H1 (cell line): ENCODE results near the gene LPAR3. TPM values are rescaled to one million over a fixed set of nuclear protein-coding genes. Genes with fewer than 3 reads are reported as not detected.

ENCODE experiments used
- CTCF ChIA-PET: fragments of 300-600 bp; sonication (Branson Sonifier 250); formaldehyde crosslinking; loops from one replicate; lab custom pipeline; 2021; ENCODE audit not compliant: partially characterized antibody; lab: Charles Lee
- POLR2A ChIA-PET: fragments of 300-600 bp; sonication (Branson Sonifier 250); formaldehyde crosslinking; loops from one replicate; lab custom pipeline; 2021; ENCODE audit warnings: inconsistent platforms; ENCODE audit not compliant: partially characterized antibody; lab: Charles Lee
- DNase-seq, 2 experiments: peaks; one replicate each; pipeline versions ENCODE4 v3.0.0 to v3.0.0-alpha.2; 2010 to 2022; ENCODE audit warnings: low spot score in 2 of 2, low read depth in 1 of 2, mixed read lengths in 1 of 2
- FAIRE-seq: peaks from 2 replicates; lab custom pipeline; 2011; peaks lifted over from hg19 to GRCh38; lab: Jason Lieb, UNC
- H2AFZ ChIP-seq: 2 replicates; pipeline ENCODE4 v1.8.1; 2012; ENCODE audit warnings: low read length, inconsistent platforms
- H2AK5ac ChIP-seq: 2 replicates; pipeline ENCODE4 v1.6.1; 2013; ENCODE audit warnings: low read depth, low read length
- H2BK120ac ChIP-seq: replicated peaks from 2 replicates; pipeline ENCODE3; 2013; ENCODE audit warnings: low read depth, low read length, inconsistent platforms
- H2BK12ac ChIP-seq: 2 replicates; pipeline ENCODE4 v1.6.1; 2013; ENCODE audit warnings: low read depth, low read length
- H2BK15ac ChIP-seq: 2 replicates; pipeline ENCODE4 v1.6.1; 2013; ENCODE audit warnings: low read length
- H2BK20ac ChIP-seq: 2 replicates; pipeline ENCODE4 v1.6.1; 2013; ENCODE audit warnings: low read length
- H2BK5ac ChIP-seq: 2 replicates; pipeline ENCODE4 v1.6.1; 2013; ENCODE audit warnings: low read depth, low read length
- H3K14ac ChIP-seq: 2 replicates; pipeline ENCODE4 v1.6.1; 2013; ENCODE audit warnings: inconsistent platforms; ENCODE audit not compliant: insufficient read length
- H3K18ac ChIP-seq: 2 replicates; pipeline ENCODE4 v1.6.1; 2013; ENCODE audit warnings: low read length; ENCODE audit errors: extremely low read depth
- H3K23ac ChIP-seq: 2 replicates; pipeline ENCODE4 v1.6.1; 2013; ENCODE audit warnings: inconsistent platforms; ENCODE audit not compliant: insufficient read length
- H3K23me2 ChIP-seq: 2 replicates; pipeline ENCODE4 v1.6.1; 2013; ENCODE audit warnings: low read depth, low read length
- H3K27ac ChIP-seq: 2 replicates; pipeline ENCODE4 v1.6.1; 2011; ENCODE audit warnings: low read depth, low read length, inconsistent platforms
- H3K27me3 ChIP-seq, 4 experiments: replicated peaks in 1 of 4; 1 replicate in 1 of 4; 2 replicates in 3 of 4; pipeline versions ENCODE4 v1.6.1 to v1.8.1; 2011 to 2013; ENCODE audit warnings: low read length in 3 of 4, mild to moderate bottlenecking in 3 of 4, inconsistent platforms in 2 of 4, mixed read lengths in 2 of 4, moderate library complexity in 1 of 4; ENCODE audit not compliant: control insufficient read depth in 3 of 4, insufficient read depth in 3 of 4; ENCODE audit errors: extremely low read depth in 1 of 4
- H3K36me3 ChIP-seq, 4 experiments: 2 replicates each; pipeline versions ENCODE4 v1.6.1 to v1.8.1; 2011 to 2013; ENCODE audit warnings: mild to moderate bottlenecking in 4 of 4, low read length in 3 of 4, moderate library complexity in 2 of 4, control low read depth in 1 of 4, inconsistent platforms in 1 of 4; ENCODE audit not compliant: insufficient read depth in 4 of 4, control insufficient read depth in 2 of 4
- H3K4ac ChIP-seq: replicated peaks from 2 replicates; pipeline ENCODE3; 2013; ENCODE audit warnings: low read length, low read depth, mixed read lengths, inconsistent platforms; ENCODE audit not compliant: insufficient read length
- H3K4me1 ChIP-seq, 4 experiments: replicated peaks in 1 of 4; 1 replicate in 1 of 4; 2 replicates in 3 of 4; pipeline versions ENCODE4 v1.6.1 to v1.8.1; 2011 to 2013; ENCODE audit warnings: low read length in 3 of 4, inconsistent platforms in 2 of 4, mixed read lengths in 1 of 4; ENCODE audit not compliant: insufficient read depth in 4 of 4, control insufficient read depth in 3 of 4
- H3K4me2 ChIP-seq, 2 experiments: 2 replicates each; pipeline versions ENCODE4 v1.6.1 to v1.8.1; 2011 to 2013; ENCODE audit warnings: low read depth in 2 of 2, low read length in 2 of 2, control low read depth in 1 of 2, inconsistent platforms in 1 of 2, mild to moderate bottlenecking in 1 of 2; ENCODE audit not compliant: insufficient read depth in 1 of 2
- H3K4me3 ChIP-seq, 4 experiments: fragments of 200-600, 300-600 bp in 1 of 4; sonication (generic), shearing (Covaris generic), sonication (Bioruptor Twin) in 1 of 4; 2 replicates each; pipeline versions ENCODE4 v1.5.1 to v1.8.1; 2011 to 2016; ENCODE audit warnings: low read length in 4 of 4, low read depth in 3 of 4, control low read depth in 2 of 4, inconsistent platforms in 2 of 4, mild to moderate bottlenecking in 2 of 4, mixed read lengths in 1 of 4, moderate library complexity in 1 of 4; ENCODE audit not compliant: insufficient read depth in 2 of 4; ENCODE audit errors: extremely low read depth in 1 of 4
- H3K56ac ChIP-seq: replicated peaks from 2 replicates; pipeline ENCODE3; 2013; ENCODE audit warnings: low read depth, mild to moderate bottlenecking, mixed read lengths, low read length, inconsistent platforms; ENCODE audit not compliant: insufficient read length
- H3K79me1 ChIP-seq: 2 replicates; pipeline ENCODE4 v1.6.1; 2013; ENCODE audit warnings: low read depth, low read length, control low read depth
- H3K79me2 ChIP-seq, 2 experiments: 2 replicates each; pipeline versions ENCODE4 v1.6.1 to v1.8.1; 2012 to 2013; ENCODE audit warnings: low read length in 2 of 2, mild to moderate bottlenecking in 2 of 2, inconsistent platforms in 1 of 2; ENCODE audit not compliant: insufficient read depth in 2 of 2, control insufficient read depth in 1 of 2
- H3K9ac ChIP-seq, 4 experiments: replicated peaks in 1 of 4; 1 replicate in 1 of 4; 2 replicates in 3 of 4; pipeline versions ENCODE4 v1.6.1 to v1.8.1; 2011 to 2013; ENCODE audit warnings: low read depth in 3 of 4, low read length in 3 of 4, control low read depth in 2 of 4, mild to moderate bottlenecking in 2 of 4, moderate library complexity in 2 of 4, inconsistent platforms in 1 of 4; ENCODE audit errors: extremely low read depth in 1 of 4
- H3K9me3 ChIP-seq, 2 experiments: 2 replicates each; pipeline versions ENCODE4 v1.6.1 to v1.8.1; 2012 to 2013; ENCODE audit warnings: mild to moderate bottlenecking in 2 of 2, moderate library complexity in 2 of 2, control low read depth in 1 of 2, inconsistent platforms in 1 of 2, low read depth in 1 of 2, low read length in 1 of 2, mixed read lengths in 1 of 2; ENCODE audit not compliant: insufficient read depth in 2 of 2
- H4K20me1 ChIP-seq, 2 experiments: replicated peaks in 1 of 2; 2 replicates each; pipeline versions ENCODE3 to v1.8.1; 2011 to 2013; ENCODE audit warnings: inconsistent platforms in 2 of 2, low read length in 2 of 2, mild to moderate bottlenecking in 1 of 2; ENCODE audit not compliant: insufficient read depth in 2 of 2, control insufficient read depth in 1 of 2
- H4K5ac ChIP-seq: 2 replicates; pipeline ENCODE4 v1.6.1; 2013; ENCODE audit warnings: low read length, low read depth, mixed read lengths, inconsistent platforms; ENCODE audit not compliant: insufficient read length
- H4K8ac ChIP-seq: 2 replicates; pipeline ENCODE4 v1.8.0; 2013; ENCODE audit warnings: mild to moderate bottlenecking, moderate library complexity, low read length, inconsistent platforms; ENCODE audit not compliant: insufficient read depth; ENCODE audit errors: extremely low read depth
- H4K91ac ChIP-seq: replicated peaks from 2 replicates; pipeline ENCODE3; 2013; ENCODE audit warnings: low read length, mixed read lengths, inconsistent platforms; ENCODE audit not compliant: insufficient read length
- BCL11A ChIP-seq, 2 experiments: IDR thresholded peaks; one replicate each; pipeline ENCODE4 v1.6.1; 2011; ENCODE audit warnings: low read depth in 2 of 2, low read length in 2 of 2, mild to moderate bottlenecking in 2 of 2
- CTBP2 ChIP-seq: IDR thresholded peaks from 2 replicates; pipeline ENCODE4 v1.7.0; 2011; ENCODE audit warnings: borderline replicate concordance, mild to moderate bottlenecking, moderate library complexity, mixed read lengths, low read length; ENCODE audit not compliant: insufficient read depth, insufficient read length
- EP300 ChIP-seq, 2 experiments: IDR thresholded peaks; 1 replicate in 1 of 2; 2 replicates in 1 of 2; pipeline ENCODE4 v1.6.1; 2011 to 2012; ENCODE audit warnings: low read depth in 2 of 2, low read length in 2 of 2, mild to moderate bottlenecking in 2 of 2, borderline replicate concordance in 1 of 2, inconsistent platforms in 1 of 2, moderate library complexity in 1 of 2
- POU5F1 ChIP-seq: IDR thresholded peaks from 2 replicates; pipeline ENCODE4 v1.6.1; 2011; ENCODE audit warnings: low read depth, mild to moderate bottlenecking, low read length, moderate library complexity
- RNF2 ChIP-seq: fragments of 200-900, 300-1000 bp; sonication (generic); IDR thresholded peaks from 2 replicates; pipeline ENCODE4 v1.7.1; 2016; ENCODE audit warnings: borderline replicate concordance, low read depth, mild to moderate bottlenecking, antibody characterized with exemption, low read length; ENCODE audit not compliant: poor library complexity, severe bottlenecking; ENCODE audit errors: missing control alignments
- SP1 ChIP-seq: IDR thresholded peaks from 2 replicates; pipeline ENCODE4 v1.6.1; 2011; ENCODE audit warnings: low read depth, low read length
- TBP ChIP-seq: IDR thresholded peaks from 2 replicates; pipeline ENCODE4 v1.6.1; 2011; ENCODE audit warnings: low read depth, low read length, improper control_type of control experiment
- TCF12 ChIP-seq: IDR thresholded peaks from 2 replicates; pipeline ENCODE4 v1.6.1; 2011; ENCODE audit warnings: low read depth, mild to moderate bottlenecking, low read length
- WGBS, 2 experiments: shearing (Covaris generic) in 1 of 2; methylation state at CpG; one replicate each; pipeline versions ENCODE4 v1.1.6 to v1.1.7; 2013 to 2015; ENCODE audit warnings: low lambda C conversion rate in 2 of 2, mixed read lengths in 2 of 2, inconsistent platforms in 1 of 2, low coverage in 1 of 2, missing lambda C conversion rate in 1 of 2; ENCODE audit not compliant: insufficient replicate concordance in 2 of 2, insufficient coverage in 1 of 2, insufficient read length in 1 of 2; ENCODE audit errors: extremely low coverage in 1 of 2, missing lambda C conversion rate in 1 of 2; 5-methylcytosine and 5-hydroxymethylcytosine counted together
- polyA plus RNA-seq, 7 experiments: library from polyadenylated mRNA; depleted of rRNA in 3 of 7; stranded (reverse) in 5 of 7; unstranded in 2 of 7; fragments of >200 nt in 5 of 7; fragments of 200-250 nt in 2 of 7; gene quantifications; 1 replicate in 5 of 7; 2 replicates in 1 of 7; 4 replicates in 1 of 7; pipeline versions ENCODE4 v1.2.1 to v1.2.3, GENCODE V29; 2011 to 2013; ENCODE audit warnings: missing spikeins in 2 of 7, mixed read lengths in 2 of 7
- total RNA-seq: library from RNA; stranded (reverse); fragmentation: NEBNext Ultra II Directional; extraction: Animal tissue kit (Norgen Biotek cat#: 25700); gene quantifications from 2 replicates; pipeline ENCODE4 v1.2.1, GENCODE V29; 2021
- TF ChIP-seq, protein P1 (sequence below), 3 experiments: IDR thresholded peaks; 1 replicate in 2 of 3; 2 replicates in 1 of 3; pipeline versions ENCODE4 v1.5.1 to v1.6.1; 2011; ENCODE audit warnings: low read length in 3 of 3, mild to moderate bottlenecking in 3 of 3, inconsistent platforms in 2 of 3, low read depth in 1 of 3, moderate library complexity in 1 of 3; ENCODE audit not compliant: insufficient read depth in 1 of 3; ENCODE audit errors: control extremely low read depth in 1 of 3

The LPAR3 gene
- total and polyA plus RNA-seq, 2 of the 8 experiments (the other 6 are each of a cell fraction or from before 2014, with no cell fraction given) = 17.1 to 25.4 TPM

DNA sequence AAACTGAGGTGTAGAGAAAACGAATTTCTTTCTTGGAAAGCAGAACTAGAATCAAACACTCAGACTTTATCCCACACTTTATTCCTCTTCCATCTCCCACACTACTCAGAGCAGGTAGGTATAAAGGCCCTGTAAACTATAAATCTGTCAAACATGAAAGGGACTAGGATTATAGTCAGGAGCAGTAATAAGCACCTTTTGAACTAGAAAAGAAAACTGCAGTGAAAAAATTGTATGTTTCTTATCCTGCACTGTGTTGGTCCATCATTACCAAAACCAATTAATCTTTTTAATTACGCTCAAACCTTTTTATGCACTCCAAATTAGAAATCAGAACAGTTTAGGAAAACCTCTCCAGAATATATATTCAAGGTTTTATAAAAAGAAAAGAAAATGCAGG, 47.6 kb downstream of the LPAR3 start:
- Histone ChIP-seq H4K91ac (no peak overlapping the region), H3K79me1 (no peaks in the 10 kb centered on the region), H2BK120ac (no peak overlapping the region), H3K23ac (no peak overlapping the region)
- FAIRE-seq = no peak
- POLR2A ChIA-PET = no interaction called here
- TF ChIP-seq BCL11A (IDR thresholded peaks at IDR 0.05; ENCODE audit: low read depth in 2 of 2, low read length in 2 of 2) = no peak
- TF ChIP-seq RNF2 = no peak
- no peak for TF ChIP-seq POU5F1
- no peak for TF ChIP-seq TBP
- TF ChIP-seq SP1 = no peak
- no peak for TF ChIP-seq CTBP2
- no peak for TF ChIP-seq EP300 (IDR thresholded peaks at IDR 0.05; ENCODE audit: borderline replicate concordance in 1 of 2, low read depth in 2 of 2, low read length in 2 of 2)
- no peak for TF ChIP-seq TCF12
- TF ChIP-seq, protein P1, sequence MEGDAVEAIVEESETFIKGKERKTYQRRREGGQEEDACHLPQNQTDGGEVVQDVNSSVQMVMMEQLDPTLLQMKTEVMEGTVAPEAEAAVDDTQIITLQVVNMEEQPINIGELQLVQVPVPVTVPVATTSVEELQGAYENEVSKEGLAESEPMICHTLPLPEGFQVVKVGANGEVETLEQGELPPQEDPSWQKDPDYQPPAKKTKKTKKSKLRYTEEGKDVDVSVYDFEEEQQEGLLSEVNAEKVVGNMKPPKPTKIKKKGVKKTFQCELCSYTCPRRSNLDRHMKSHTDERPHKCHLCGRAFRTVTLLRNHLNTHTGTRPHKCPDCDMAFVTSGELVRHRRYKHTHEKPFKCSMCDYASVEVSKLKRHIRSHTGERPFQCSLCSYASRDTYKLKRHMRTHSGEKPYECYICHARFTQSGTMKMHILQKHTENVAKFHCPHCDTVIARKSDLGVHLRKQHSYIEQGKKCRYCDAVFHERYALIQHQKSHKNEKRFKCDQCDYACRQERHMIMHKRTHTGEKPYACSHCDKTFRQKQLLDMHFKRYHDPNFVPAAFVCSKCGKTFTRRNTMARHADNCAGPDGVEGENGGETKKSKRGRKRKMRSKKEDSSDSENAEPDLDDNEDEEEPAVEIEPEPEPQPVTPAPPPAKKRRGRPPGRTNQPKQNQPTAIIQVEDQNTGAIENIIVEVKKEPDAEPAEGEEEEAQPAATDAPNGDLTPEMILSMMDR (IDR thresholded peaks at IDR 0.05; ENCODE audit: control extremely low read depth in 1 of 3, insufficient read depth in 1 of 3, low read depth in 1 of 3, low read length in 3 of 3) = no peak
- TF ChIP-seq, all 59 proteins: peak for 0
- H3K14ac ChIP-seq = no peak overlapping the region
- CTCF ChIA-PET = interaction anchor here (1.2 kb wide), 1 partner anchor 100 kb away, joined by 5 read pairs; no protein-coding TSS in a partner anchor
- 71% methylated on average over 2 of the region's 2 CpGs; no CpG with 5 or more reads in 1 of the 2 experiments for WGBS, 2 experiments
- no peak overlapping the region for H2BK5ac ChIP-seq
- H2AFZ ChIP-seq = no peak overlapping the region
- H3K18ac ChIP-seq = no peak overlapping the region
- H3K4me1 ChIP-seq = peaks cover 0 to 4% (median 0%) of the 10 kb centered on the region in 4 experiments; a peak in 1 of 7 replicates
- no peak overlapping the region for H3K27ac ChIP-seq
- no peak overlapping the region for H2BK15ac ChIP-seq
- no peak overlapping the region for H4K5ac ChIP-seq
- DNase-seq = no peak
- H3K36me3 ChIP-seq = no peaks in the 10 kb centered on the region; a peak in 1 of 8 replicates
- H4K8ac ChIP-seq = no peak overlapping the region
- no peak overlapping the region for H3K9ac ChIP-seq
- no peaks in the 10 kb centered on the region for H3K23me2 ChIP-seq
- H4K20me1 ChIP-seq = peaks cover 0 to 3% of the 10 kb centered on the region in 2 experiments
- no peak overlapping the region for H3K4me2 ChIP-seq
- H3K27me3 ChIP-seq = no peaks in the 10 kb centered on the region
- no peaks in the 10 kb centered on the region for H3K9me3 ChIP-seq
- no peak overlapping the region for H3K56ac ChIP-seq
- H2BK20ac ChIP-seq = no peak overlapping the region
- no peak overlapping the region for H2AK5ac ChIP-seq
- H2BK12ac ChIP-seq = no peak overlapping the region
- no peak overlapping the region for H3K4ac ChIP-seq
- H3K4me3 ChIP-seq = no peak overlapping the region
- no peaks in the 10 kb centered on the region for H3K79me2 ChIP-seq
